ENCODE measurements around the gene SLC2A10.

DNA sequence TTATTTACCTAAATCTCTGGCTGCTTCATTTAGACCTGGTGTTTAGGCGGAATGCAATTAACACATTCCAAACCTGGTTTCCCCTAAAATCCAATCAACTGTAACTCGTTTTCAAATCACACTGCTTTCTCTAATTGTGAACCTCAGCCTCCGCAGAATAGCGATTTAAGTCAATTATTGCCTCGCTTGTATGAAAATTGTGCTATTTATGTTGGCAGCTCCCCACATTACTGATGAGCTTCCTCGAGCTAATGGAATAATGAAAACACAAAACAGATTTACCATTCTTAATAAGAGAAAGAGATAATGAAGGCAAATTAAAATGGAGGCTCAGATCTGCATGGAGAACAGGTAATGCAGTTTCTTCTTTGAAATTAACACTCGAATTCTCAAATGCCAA is 67.9 kb downstream of the SLC2A10 start:
- TF ChIP-seq ZNF2 (tag by site-specific recombination; IDR thresholded peaks at IDR 0.05) (no peak), CTCF (tag by site-specific recombination; IDR thresholded peaks at IDR 0.05) (no peak), ZNF10 (tag by site-specific recombination; IDR thresholded peaks at IDR 0.05) (no peak), ZNF792 (tag by site-specific recombination; IDR thresholded peaks at IDR 0.05) (no peak), PRDM1 (tag by site-specific recombination; IDR thresholded peaks at IDR 0.05) (no peak), ZNF501 (tag by site-specific recombination; IDR thresholded peaks at IDR 0.05) (no peak), ZNF416 (tag by site-specific recombination; IDR thresholded peaks at IDR 0.05) (no peak), ZNF366 (tag by site-specific recombination; conservative IDR thresholded peaks at IDR 0.05) (no peak)
- TF ChIP-seq, protein P1, sequence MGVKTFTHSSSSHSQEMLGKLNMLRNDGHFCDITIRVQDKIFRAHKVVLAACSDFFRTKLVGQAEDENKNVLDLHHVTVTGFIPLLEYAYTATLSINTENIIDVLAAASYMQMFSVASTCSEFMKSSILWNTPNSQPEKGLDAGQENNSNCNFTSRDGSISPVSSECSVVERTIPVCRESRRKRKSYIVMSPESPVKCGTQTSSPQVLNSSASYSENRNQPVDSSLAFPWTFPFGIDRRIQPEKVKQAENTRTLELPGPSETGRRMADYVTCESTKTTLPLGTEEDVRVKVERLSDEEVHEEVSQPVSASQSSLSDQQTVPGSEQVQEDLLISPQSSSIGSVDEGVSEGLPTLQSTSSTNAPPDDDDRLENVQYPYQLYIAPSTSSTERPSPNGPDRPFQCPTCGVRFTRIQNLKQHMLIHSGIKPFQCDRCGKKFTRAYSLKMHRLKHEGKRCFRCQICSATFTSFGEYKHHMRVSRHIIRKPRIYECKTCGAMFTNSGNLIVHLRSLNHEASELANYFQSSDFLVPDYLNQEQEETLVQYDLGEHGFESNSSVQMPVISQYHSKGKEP (tag by site-specific recombination; IDR thresholded peaks at IDR 0.05), result no peak
- TF ChIP-seq, protein P2, sequence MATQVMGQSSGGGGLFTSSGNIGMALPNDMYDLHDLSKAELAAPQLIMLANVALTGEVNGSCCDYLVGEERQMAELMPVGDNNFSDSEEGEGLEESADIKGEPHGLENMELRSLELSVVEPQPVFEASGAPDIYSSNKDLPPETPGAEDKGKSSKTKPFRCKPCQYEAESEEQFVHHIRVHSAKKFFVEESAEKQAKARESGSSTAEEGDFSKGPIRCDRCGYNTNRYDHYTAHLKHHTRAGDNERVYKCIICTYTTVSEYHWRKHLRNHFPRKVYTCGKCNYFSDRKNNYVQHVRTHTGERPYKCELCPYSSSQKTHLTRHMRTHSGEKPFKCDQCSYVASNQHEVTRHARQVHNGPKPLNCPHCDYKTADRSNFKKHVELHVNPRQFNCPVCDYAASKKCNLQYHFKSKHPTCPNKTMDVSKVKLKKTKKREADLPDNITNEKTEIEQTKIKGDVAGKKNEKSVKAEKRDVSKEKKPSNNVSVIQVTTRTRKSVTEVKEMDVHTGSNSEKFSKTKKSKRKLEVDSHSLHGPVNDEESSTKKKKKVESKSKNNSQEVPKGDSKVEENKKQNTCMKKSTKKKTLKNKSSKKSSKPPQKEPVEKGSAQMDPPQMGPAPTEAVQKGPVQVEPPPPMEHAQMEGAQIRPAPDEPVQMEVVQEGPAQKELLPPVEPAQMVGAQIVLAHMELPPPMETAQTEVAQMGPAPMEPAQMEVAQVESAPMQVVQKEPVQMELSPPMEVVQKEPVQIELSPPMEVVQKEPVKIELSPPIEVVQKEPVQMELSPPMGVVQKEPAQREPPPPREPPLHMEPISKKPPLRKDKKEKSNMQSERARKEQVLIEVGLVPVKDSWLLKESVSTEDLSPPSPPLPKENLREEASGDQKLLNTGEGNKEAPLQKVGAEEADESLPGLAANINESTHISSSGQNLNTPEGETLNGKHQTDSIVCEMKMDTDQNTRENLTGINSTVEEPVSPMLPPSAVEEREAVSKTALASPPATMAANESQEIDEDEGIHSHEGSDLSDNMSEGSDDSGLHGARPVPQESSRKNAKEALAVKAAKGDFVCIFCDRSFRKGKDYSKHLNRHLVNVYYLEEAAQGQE (tag by site-specific recombination; IDR thresholded peaks at IDR 0.05), result no peak
